GM21423 (cell line): Measurements from ENCODE around the gene GOLGA6L2.

Experiments used
- ATAC-seq: cut with Tn5 transposase; IDR thresholded peaks from one replicate; pipeline ENCODE4 v1.9.1; 2021; ENCODE audit warnings: mild to moderate bottlenecking, moderate library complexity; ENCODE audit not compliant: unreplicated experiment

The GOLGA6L2 gene

GRCh38 chr15:23395030-23395692 lies 51.9 kb downstream of the GOLGA6L2 start:
- ATAC-seq: no peak
